Calu3 (cell line): ENCODE data around the gene NAPG. TPM values are rescaled to one million over a fixed set of nuclear protein-coding genes. Genes with fewer than 3 reads are reported as not detected.
"Not testable (repeated sequence)": the region's sequence is repeated elsewhere in the genome, so short reads cannot be mapped to it uniquely, and the experiment has no call there.

Experiments used
- BruUV-seq: library from RNA; stranded (reverse); fragments of 400-500 nt; replicated peaks from 2 replicates; lab custom pipeline; 2021; lab: Mats Ljungman, UMichigan
- CTCF ChIA-PET: fragments of 300-600 bp; sonication (Branson Sonifier 250); formaldehyde crosslinking; loops from one replicate; lab custom pipeline; 2022; ENCODE audit warnings: antibody characterized with exemption; lab: Charles Lee
- DNase-seq: peaks from one replicate; pipeline ENCODE4 v3.0.0; 2022
- H3K27ac Mint-ChIP-seq: one replicate; pipeline ENCODE4 v1.8.0; 2022; ENCODE audit warnings: mixed read lengths; ENCODE audit not compliant: unreplicated experiment
- H3K27me3 Mint-ChIP-seq: one replicate; pipeline ENCODE4 v1.8.0; 2022; ENCODE audit warnings: mixed read lengths; ENCODE audit not compliant: unreplicated experiment
- H3K36me3 Mint-ChIP-seq: one replicate; pipeline ENCODE4 v1.8.0; 2022; ENCODE audit warnings: mild to moderate bottlenecking, moderate library complexity, mixed read lengths; ENCODE audit not compliant: insufficient read depth, unreplicated experiment
- H3K4me1 Mint-ChIP-seq: one replicate; pipeline ENCODE4 v1.8.0; 2022; ENCODE audit warnings: mild to moderate bottlenecking, low read depth, mixed read lengths; ENCODE audit not compliant: unreplicated experiment
- H3K4me3 Mint-ChIP-seq: one replicate; pipeline ENCODE4 v1.8.0; 2022; ENCODE audit warnings: mild to moderate bottlenecking, low read depth, moderate library complexity, mixed read lengths; ENCODE audit not compliant: unreplicated experiment
- H3K9me3 Mint-ChIP-seq: one replicate; pipeline ENCODE4 v1.8.0; 2022; ENCODE audit warnings: low read depth, mixed read lengths; ENCODE audit not compliant: unreplicated experiment
- intact Hi-C: fragments of 100-400 bp; cut with micrococcal nuclease; formaldehyde crosslinking; loops from one replicate; pipeline ENCODE4 v1.10.0; 2022; ENCODE audit not compliant: unreplicated experiment
- total RNA-seq: library from RNA; stranded (reverse); gene quantifications from 2 replicates; pipeline ENCODE4 v1.2.3, GENCODE V29; 2022
- TF ChIP-seq, protein P1 (sequence below): fragments of 200-600 bp; IDR thresholded peaks from one replicate; pipeline ENCODE4 v1.8.0; 2022; ENCODE audit warnings: antibody characterized with exemption; ENCODE audit not compliant: unreplicated experiment

The NAPG gene
- total RNA-seq, 1 experiment from 2014 or later = 35.6 TPM

DNA sequence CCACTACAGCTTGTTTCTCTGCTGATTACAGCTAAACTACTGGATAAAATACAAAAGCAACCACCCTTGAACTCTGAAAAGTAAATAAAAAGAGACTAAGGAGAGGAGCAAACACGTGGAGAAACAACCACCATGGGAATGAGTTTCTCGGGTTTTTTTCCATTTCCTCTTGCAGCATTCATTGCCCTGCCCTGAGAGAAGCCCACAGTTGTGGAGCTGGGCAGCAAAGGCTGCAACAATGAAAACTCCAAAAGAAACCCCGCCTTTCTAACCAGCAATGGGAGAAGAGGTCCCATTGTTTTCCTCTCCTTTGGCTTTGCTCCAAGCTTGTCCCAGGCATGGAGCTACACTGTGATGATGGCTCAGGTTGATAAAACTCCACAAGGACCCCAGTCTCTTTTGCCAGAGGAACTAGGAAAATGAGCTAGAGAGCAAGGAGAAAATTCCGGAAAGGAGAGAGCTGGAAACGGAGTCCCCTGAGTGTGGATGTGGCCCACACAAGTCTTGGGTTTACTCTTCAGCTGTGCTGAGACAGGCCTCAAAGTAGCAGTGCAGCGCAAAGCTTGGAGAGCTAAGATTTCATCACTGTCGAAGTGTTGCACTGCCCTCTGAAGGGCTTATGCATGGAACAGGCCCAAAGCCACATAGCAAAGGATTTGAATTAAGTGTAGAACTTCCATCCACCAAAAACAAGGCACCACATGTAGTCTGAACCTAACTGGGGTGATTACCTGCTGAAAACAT lies 20.9 kb downstream of the NAPG start:
- Mint-ChIP-seq H3K4me3 (no peak overlapping the region), H3K4me1 (no peaks in the 10 kb centered on the region), H3K27ac (no peak overlapping the region), H3K27me3 (no peaks in the 10 kb centered on the region), H3K36me3 (peaks cover 41% of the 10 kb centered on the region), H3K9me3 (no peaks in the 10 kb centered on the region)
- CTCF ChIA-PET = no interaction called here
- DNase-seq = no peak
- no TSS peak for BruUV-seq
- TF ChIP-seq, protein P1, sequence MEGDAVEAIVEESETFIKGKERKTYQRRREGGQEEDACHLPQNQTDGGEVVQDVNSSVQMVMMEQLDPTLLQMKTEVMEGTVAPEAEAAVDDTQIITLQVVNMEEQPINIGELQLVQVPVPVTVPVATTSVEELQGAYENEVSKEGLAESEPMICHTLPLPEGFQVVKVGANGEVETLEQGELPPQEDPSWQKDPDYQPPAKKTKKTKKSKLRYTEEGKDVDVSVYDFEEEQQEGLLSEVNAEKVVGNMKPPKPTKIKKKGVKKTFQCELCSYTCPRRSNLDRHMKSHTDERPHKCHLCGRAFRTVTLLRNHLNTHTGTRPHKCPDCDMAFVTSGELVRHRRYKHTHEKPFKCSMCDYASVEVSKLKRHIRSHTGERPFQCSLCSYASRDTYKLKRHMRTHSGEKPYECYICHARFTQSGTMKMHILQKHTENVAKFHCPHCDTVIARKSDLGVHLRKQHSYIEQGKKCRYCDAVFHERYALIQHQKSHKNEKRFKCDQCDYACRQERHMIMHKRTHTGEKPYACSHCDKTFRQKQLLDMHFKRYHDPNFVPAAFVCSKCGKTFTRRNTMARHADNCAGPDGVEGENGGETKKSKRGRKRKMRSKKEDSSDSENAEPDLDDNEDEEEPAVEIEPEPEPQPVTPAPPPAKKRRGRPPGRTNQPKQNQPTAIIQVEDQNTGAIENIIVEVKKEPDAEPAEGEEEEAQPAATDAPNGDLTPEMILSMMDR = no peak
- intact Hi-C loops = no loop called here

DNA sequence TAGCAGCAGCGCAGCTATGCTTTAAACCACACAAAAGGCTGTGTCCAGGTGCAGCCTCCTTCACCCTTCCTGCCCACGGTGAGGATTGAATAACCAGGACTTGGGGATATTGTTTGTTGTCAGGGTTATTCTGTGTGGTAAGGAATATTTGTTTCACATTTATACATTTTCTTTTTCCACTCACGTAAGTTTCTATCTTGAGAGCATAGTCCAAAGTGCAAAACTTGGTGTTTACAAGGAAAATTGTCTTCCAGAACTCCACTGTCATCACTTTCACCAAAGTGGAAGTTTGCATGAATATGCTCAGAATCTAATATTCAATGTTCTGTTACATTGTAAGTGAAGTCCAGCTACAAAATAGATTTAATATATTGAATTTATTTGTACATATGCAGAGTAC lies 26.4 kb downstream of the NAPG start:
- H3K4me1 Mint-ChIP-seq = no peaks in the 10 kb centered on the region
- H3K27me3 Mint-ChIP-seq = no peaks in the 10 kb centered on the region

GRCh38 chr18:10556251-10556650 lies 30.4 kb downstream of the NAPG start:
- CTCF ChIA-PET, H3K27me3 Mint-ChIP-seq, H3K9me3 Mint-ChIP-seq, H3K4me3 Mint-ChIP-seq, BruUV-seq, H3K4me1 Mint-ChIP-seq, H3K27ac Mint-ChIP-seq, intact Hi-C loops, DNase-seq: not testable (repeated sequence)
- peaks cover 29% of the 10 kb centered on the region for H3K36me3 Mint-ChIP-seq

More for the DNA sequence above, 26.4 kb downstream of the NAPG start:
- DNase-seq = no peak
- Mint-ChIP-seq H3K27ac (no peak overlapping the region), H3K4me3 (no peak overlapping the region), H3K36me3 (peaks cover 43% of the 10 kb centered on the region), H3K9me3 (no peaks in the 10 kb centered on the region)
- CTCF ChIA-PET = no interaction called here
- intact Hi-C loops = no loop called here
- no TSS peak for BruUV-seq
- TF ChIP-seq, protein P1 = no peak

- CTCF ChIA-PET = no interaction called here
- BruUV-seq = no TSS peak
- TF ChIP-seq, protein P1 = no peak
- H3K36me3 Mint-ChIP-seq = peaks cover 19% of the 10 kb centered on the region
- no peak for DNase-seq
- no peak overlapping the region for H3K4me3 Mint-ChIP-seq
- no peaks in the 10 kb centered on the region for H3K4me1 Mint-ChIP-seq
- no peaks in the 10 kb centered on the region for H3K27me3 Mint-ChIP-seq
- no peaks in the 10 kb centered on the region for H3K9me3 Mint-ChIP-seq
- intact Hi-C loops = no loop called here
- H3K27ac Mint-ChIP-seq = no peak overlapping the region
Measured at GRCh38 chr18:10557085-10557677, 31.4 kb downstream of the NAPG start.
